Stimulated activated CD4-positive, alpha-beta T cell treated with anti-CD3 and anti-CD28 coated beads, Interleukin-4, amount 100 ng/mL, for 48 hours (primary cell): ENCODE data around the gene NUDCD2.
"Not testable (repeated sequence)": the region's sequence is repeated elsewhere in the genome, so short reads cannot be mapped to it uniquely, and the experiment has no call there.

Source experiments
- DNase-seq, 2 donors: peaks; one replicate each; pipeline ENCODE4 v3.0.0-alpha.2; 2020; ENCODE audit warnings: low read depth in 2 of 2

The NUDCD2 gene

GRCh38 chr5:163467682-163468081 is 7.8 kb upstream of the NUDCD2 start:
- no peak for DNase-seq

- DNase-seq, result no peak
Observed at GRCh38 chr5:163463063-163463435, 3.1 kb upstream of the NUDCD2 start.

- no peak for DNase-seq
Observed at GRCh38 chr5:163460562-163461171, 765 bp upstream of the NUDCD2 start, which contains the start of gene HMMR. Gene HMMR (plus strand): TSS chr5:163460632. CDS start chr5:163460693, 61 bp downstream.

GRCh38 chr5:163459462-163459818 is 462 bp downstream of the NUDCD2 start:
- DNase-seq, result no peak

- no peak for DNase-seq
Observed at GRCh38 chr5:163458778-163459385, 1.0 kb downstream of the NUDCD2 start.

- DNase-seq, result no peak
Observed at GRCh38 chr5:163456840-163457239, 3.1 kb downstream of the NUDCD2 start.

- DNase-seq, result no peak
Observed at GRCh38 chr5:163456029-163456589, 3.8 kb downstream of the NUDCD2 start.

GRCh38 chr5:163455406-163455805 is 4.5 kb downstream of the NUDCD2 start:
- not testable (repeated sequence) for DNase-seq

- DNase-seq, result no peak
Observed at GRCh38 chr5:163453705-163454104, 6.2 kb downstream of the NUDCD2 start.

- DNase-seq, result no peak
Observed at GRCh38 chr5:163451489-163451888, 8.4 kb downstream of the NUDCD2 start.

- no peak for DNase-seq
Observed at GRCh38 chr5:163448491-163448890, 11.4 kb downstream of the NUDCD2 start.

- DNase-seq, result no peak
Observed at GRCh38 chr5:163447875-163448274, 12.0 kb downstream of the NUDCD2 start.

GRCh38 chr5:163447191-163447590 is 12.7 kb downstream of the NUDCD2 start:
- no peak for DNase-seq

GRCh38 chr5:163445345-163445744 is 14.6 kb downstream of the NUDCD2 start:
- no peak for DNase-seq

GRCh38 chr5:163444526-163444925 is 15.4 kb downstream of the NUDCD2 start:
- DNase-seq, result no peak

- DNase-seq, result no peak
Observed at GRCh38 chr5:163440954-163441353, 18.9 kb downstream of the NUDCD2 start.

- no peak for DNase-seq
Observed at GRCh38 chr5:163439092-163439425, 20.8 kb downstream of the NUDCD2 start.

GRCh38 chr5:163437309-163438182 is 22.4 kb downstream of the NUDCD2 start, which contains the start of gene CCNG1:
Gene CCNG1 (plus strand): TSS chr5:163437595. CDS start chr5:163439257, 1,662 bp downstream.
- peak; percentile 78 to 86 for DNase-seq

- no peak for DNase-seq
Observed at GRCh38 chr5:163437011-163437308, 22.9 kb downstream of the NUDCD2 start.

- no peak for DNase-seq
Observed at GRCh38 chr5:163436515-163436914, 23.4 kb downstream of the NUDCD2 start.

GRCh38 chr5:163434401-163434866 is 25.5 kb downstream of the NUDCD2 start:
- DNase-seq, result no peak

GRCh38 chr5:163433271-163433670 is 26.6 kb downstream of the NUDCD2 start:
- no peak for DNase-seq

GRCh38 chr5:163432544-163432943 is 27.4 kb downstream of the NUDCD2 start:
- no peak for DNase-seq
